H1 (cell line): ENCODE results near the gene FBH1. TPM values are rescaled to one million over a fixed set of nuclear protein-coding genes. Genes with fewer than 3 reads are reported as not detected.

Experiments
- CTCF ChIA-PET: fragments of 300-600 bp; sonication (Branson Sonifier 250); formaldehyde crosslinking; loops from one replicate; lab custom pipeline; 2021; ENCODE audit not compliant: partially characterized antibody; lab: Charles Lee
- POLR2A ChIA-PET: fragments of 300-600 bp; sonication (Branson Sonifier 250); formaldehyde crosslinking; loops from one replicate; lab custom pipeline; 2021; ENCODE audit warnings: inconsistent platforms; ENCODE audit not compliant: partially characterized antibody; lab: Charles Lee
- DNase-seq, 2 experiments: peaks; one replicate each; pipeline versions ENCODE4 v3.0.0 to v3.0.0-alpha.2; 2010 to 2022; ENCODE audit warnings: low spot score in 2 of 2, low read depth in 1 of 2, mixed read lengths in 1 of 2
- FAIRE-seq: peaks from 2 replicates; lab custom pipeline; 2011; peaks lifted over from hg19 to GRCh38; lab: Jason Lieb, UNC
- H2AFZ ChIP-seq: 2 replicates; pipeline ENCODE4 v1.8.1; 2012; ENCODE audit warnings: low read length, inconsistent platforms
- H2AK5ac ChIP-seq: 2 replicates; pipeline ENCODE4 v1.6.1; 2013; ENCODE audit warnings: low read depth, low read length
- H2BK120ac ChIP-seq: replicated peaks from 2 replicates; pipeline ENCODE3; 2013; ENCODE audit warnings: low read depth, low read length, inconsistent platforms
- H2BK12ac ChIP-seq: 2 replicates; pipeline ENCODE4 v1.6.1; 2013; ENCODE audit warnings: low read depth, low read length
- H2BK15ac ChIP-seq: 2 replicates; pipeline ENCODE4 v1.6.1; 2013; ENCODE audit warnings: low read length
- H2BK20ac ChIP-seq: 2 replicates; pipeline ENCODE4 v1.6.1; 2013; ENCODE audit warnings: low read length
- H2BK5ac ChIP-seq: 2 replicates; pipeline ENCODE4 v1.6.1; 2013; ENCODE audit warnings: low read depth, low read length
- H3K14ac ChIP-seq: 2 replicates; pipeline ENCODE4 v1.6.1; 2013; ENCODE audit warnings: inconsistent platforms; ENCODE audit not compliant: insufficient read length
- H3K18ac ChIP-seq: 2 replicates; pipeline ENCODE4 v1.6.1; 2013; ENCODE audit warnings: low read length; ENCODE audit errors: extremely low read depth
- H3K23ac ChIP-seq: 2 replicates; pipeline ENCODE4 v1.6.1; 2013; ENCODE audit warnings: inconsistent platforms; ENCODE audit not compliant: insufficient read length
- H3K23me2 ChIP-seq: 2 replicates; pipeline ENCODE4 v1.6.1; 2013; ENCODE audit warnings: low read depth, low read length
- H3K27ac ChIP-seq: 2 replicates; pipeline ENCODE4 v1.6.1; 2011; ENCODE audit warnings: low read depth, low read length, inconsistent platforms
- H3K27me3 ChIP-seq, 4 experiments: replicated peaks in 1 of 4; 1 replicate in 1 of 4; 2 replicates in 3 of 4; pipeline versions ENCODE4 v1.6.1 to v1.8.1; 2011 to 2013; ENCODE audit warnings: low read length in 3 of 4, mild to moderate bottlenecking in 3 of 4, inconsistent platforms in 2 of 4, mixed read lengths in 2 of 4, moderate library complexity in 1 of 4; ENCODE audit not compliant: control insufficient read depth in 3 of 4, insufficient read depth in 3 of 4; ENCODE audit errors: extremely low read depth in 1 of 4
- H3K36me3 ChIP-seq, 4 experiments: 2 replicates each; pipeline versions ENCODE4 v1.6.1 to v1.8.1; 2011 to 2013; ENCODE audit warnings: mild to moderate bottlenecking in 4 of 4, low read length in 3 of 4, moderate library complexity in 2 of 4, control low read depth in 1 of 4, inconsistent platforms in 1 of 4; ENCODE audit not compliant: insufficient read depth in 4 of 4, control insufficient read depth in 2 of 4
- H3K4ac ChIP-seq: replicated peaks from 2 replicates; pipeline ENCODE3; 2013; ENCODE audit warnings: low read length, low read depth, mixed read lengths, inconsistent platforms; ENCODE audit not compliant: insufficient read length
- H3K4me1 ChIP-seq, 4 experiments: replicated peaks in 1 of 4; 1 replicate in 1 of 4; 2 replicates in 3 of 4; pipeline versions ENCODE4 v1.6.1 to v1.8.1; 2011 to 2013; ENCODE audit warnings: low read length in 3 of 4, inconsistent platforms in 2 of 4, mixed read lengths in 1 of 4; ENCODE audit not compliant: insufficient read depth in 4 of 4, control insufficient read depth in 3 of 4
- H3K4me2 ChIP-seq, 2 experiments: 2 replicates each; pipeline versions ENCODE4 v1.6.1 to v1.8.1; 2011 to 2013; ENCODE audit warnings: low read depth in 2 of 2, low read length in 2 of 2, control low read depth in 1 of 2, inconsistent platforms in 1 of 2, mild to moderate bottlenecking in 1 of 2; ENCODE audit not compliant: insufficient read depth in 1 of 2
- H3K4me3 ChIP-seq, 4 experiments: fragments of 200-600, 300-600 bp in 1 of 4; sonication (generic), shearing (Covaris generic), sonication (Bioruptor Twin) in 1 of 4; 2 replicates each; pipeline versions ENCODE4 v1.5.1 to v1.8.1; 2011 to 2016; ENCODE audit warnings: low read length in 4 of 4, low read depth in 3 of 4, control low read depth in 2 of 4, inconsistent platforms in 2 of 4, mild to moderate bottlenecking in 2 of 4, mixed read lengths in 1 of 4, moderate library complexity in 1 of 4; ENCODE audit not compliant: insufficient read depth in 2 of 4; ENCODE audit errors: extremely low read depth in 1 of 4
- H3K56ac ChIP-seq: replicated peaks from 2 replicates; pipeline ENCODE3; 2013; ENCODE audit warnings: low read depth, mild to moderate bottlenecking, mixed read lengths, low read length, inconsistent platforms; ENCODE audit not compliant: insufficient read length
- H3K79me1 ChIP-seq: 2 replicates; pipeline ENCODE4 v1.6.1; 2013; ENCODE audit warnings: low read depth, low read length, control low read depth
- H3K79me2 ChIP-seq, 2 experiments: 2 replicates each; pipeline versions ENCODE4 v1.6.1 to v1.8.1; 2012 to 2013; ENCODE audit warnings: low read length in 2 of 2, mild to moderate bottlenecking in 2 of 2, inconsistent platforms in 1 of 2; ENCODE audit not compliant: insufficient read depth in 2 of 2, control insufficient read depth in 1 of 2
- H3K9ac ChIP-seq, 4 experiments: replicated peaks in 1 of 4; 1 replicate in 1 of 4; 2 replicates in 3 of 4; pipeline versions ENCODE4 v1.6.1 to v1.8.1; 2011 to 2013; ENCODE audit warnings: low read depth in 3 of 4, low read length in 3 of 4, control low read depth in 2 of 4, mild to moderate bottlenecking in 2 of 4, moderate library complexity in 2 of 4, inconsistent platforms in 1 of 4; ENCODE audit errors: extremely low read depth in 1 of 4
- H3K9me3 ChIP-seq, 2 experiments: 2 replicates each; pipeline versions ENCODE4 v1.6.1 to v1.8.1; 2012 to 2013; ENCODE audit warnings: mild to moderate bottlenecking in 2 of 2, moderate library complexity in 2 of 2, control low read depth in 1 of 2, inconsistent platforms in 1 of 2, low read depth in 1 of 2, low read length in 1 of 2, mixed read lengths in 1 of 2; ENCODE audit not compliant: insufficient read depth in 2 of 2
- H4K20me1 ChIP-seq, 2 experiments: replicated peaks in 1 of 2; 2 replicates each; pipeline versions ENCODE3 to v1.8.1; 2011 to 2013; ENCODE audit warnings: inconsistent platforms in 2 of 2, low read length in 2 of 2, mild to moderate bottlenecking in 1 of 2; ENCODE audit not compliant: insufficient read depth in 2 of 2, control insufficient read depth in 1 of 2
- H4K5ac ChIP-seq: 2 replicates; pipeline ENCODE4 v1.6.1; 2013; ENCODE audit warnings: low read length, low read depth, mixed read lengths, inconsistent platforms; ENCODE audit not compliant: insufficient read length
- H4K8ac ChIP-seq: 2 replicates; pipeline ENCODE4 v1.8.0; 2013; ENCODE audit warnings: mild to moderate bottlenecking, moderate library complexity, low read length, inconsistent platforms; ENCODE audit not compliant: insufficient read depth; ENCODE audit errors: extremely low read depth
- H4K91ac ChIP-seq: replicated peaks from 2 replicates; pipeline ENCODE3; 2013; ENCODE audit warnings: low read length, mixed read lengths, inconsistent platforms; ENCODE audit not compliant: insufficient read length
- CBX8 ChIP-seq: fragments of 300-800, 300-1000 bp; sonication (generic); IDR thresholded peaks from 2 replicates; pipeline ENCODE4 v1.7.1; 2016; ENCODE audit warnings: low read depth, low read length, borderline replicate concordance
- WGBS, 2 experiments: shearing (Covaris generic) in 1 of 2; methylation state at CpG; one replicate each; pipeline versions ENCODE4 v1.1.6 to v1.1.7; 2013 to 2015; ENCODE audit warnings: low lambda C conversion rate in 2 of 2, mixed read lengths in 2 of 2, inconsistent platforms in 1 of 2, low coverage in 1 of 2, missing lambda C conversion rate in 1 of 2; ENCODE audit not compliant: insufficient replicate concordance in 2 of 2, insufficient coverage in 1 of 2, insufficient read length in 1 of 2; ENCODE audit errors: extremely low coverage in 1 of 2, missing lambda C conversion rate in 1 of 2; 5-methylcytosine and 5-hydroxymethylcytosine counted together
- polyA plus RNA-seq, 7 experiments: library from polyadenylated mRNA; depleted of rRNA in 3 of 7; stranded (reverse) in 5 of 7; unstranded in 2 of 7; fragments of >200 nt in 5 of 7; fragments of 200-250 nt in 2 of 7; gene quantifications; 1 replicate in 5 of 7; 2 replicates in 1 of 7; 4 replicates in 1 of 7; pipeline versions ENCODE4 v1.2.1 to v1.2.3, GENCODE V29; 2011 to 2013; ENCODE audit warnings: missing spikeins in 2 of 7, mixed read lengths in 2 of 7
- total RNA-seq: library from RNA; stranded (reverse); fragmentation: NEBNext Ultra II Directional; extraction: Animal tissue kit (Norgen Biotek cat#: 25700); gene quantifications from 2 replicates; pipeline ENCODE4 v1.2.1, GENCODE V29; 2021

Gene FBH1
- total and polyA plus RNA-seq, 2 of the 8 experiments (the other 6 are each of a cell fraction or from before 2014, with no cell fraction given) = 31.1 to 51.8 TPM

DNA sequence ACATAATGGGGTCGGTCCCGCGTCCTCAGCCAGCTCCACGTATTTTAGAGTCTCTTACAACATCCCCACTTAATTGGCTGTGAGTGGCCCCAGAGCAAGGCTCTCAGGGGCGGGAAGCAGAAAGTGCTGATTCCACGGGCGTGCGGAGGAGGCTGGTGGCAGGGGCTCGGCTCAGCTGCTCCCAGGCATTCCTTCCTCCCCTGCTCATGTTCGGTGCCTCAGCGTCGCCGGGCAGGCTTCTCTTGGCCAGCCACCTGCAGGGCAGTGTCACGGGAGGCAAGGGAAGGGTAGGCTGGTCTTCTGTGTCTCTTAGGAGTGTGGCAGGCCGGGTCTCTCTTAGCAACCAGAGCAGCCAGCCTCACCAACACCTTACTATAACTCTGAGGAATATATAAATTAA, 53.5 kb downstream of the FBH1 start:
- DNase-seq (no peak), FAIRE-seq (no peak)
- Histone ChIP-seq H3K4me1 (peaks cover 0 to 14% (median 7%) of the 10 kb centered on the region in 4 experiments; a peak in 6 of 7 replicates), H3K23ac (no peak overlapping the region), H3K36me3 (no peaks in the 10 kb centered on the region; a peak in 1 of 8 replicates), H3K79me2 (no peaks in the 10 kb centered on the region), H3K27me3 (no peaks in the 10 kb centered on the region), H3K14ac (no peak overlapping the region), H4K91ac (peak overlapping the region; percentile 56), H3K9me3 (no peaks in the 10 kb centered on the region), H3K9ac (no peak overlapping the region), H2BK20ac (no peak overlapping the region), H2BK5ac (no peak overlapping the region), H2AK5ac (no peak overlapping the region), H3K23me2 (no peaks in the 10 kb centered on the region; the same call in 1 of the 2 replicates), H3K18ac (no peak overlapping the region), H3K56ac (no peak overlapping the region), H2BK120ac (no peak overlapping the region), H3K4me2 (no peak overlapping the region), H4K5ac (no peak overlapping the region), H4K20me1 (no peaks in the 10 kb centered on the region), H3K4me3 (no peak overlapping the region), H3K27ac (no peak overlapping the region), H3K79me1 (no peaks in the 10 kb centered on the region)
- WGBS, 2 experiments = 78% methylated on average over 15 of the region's 15 CpGs; no CpG with 5 or more reads in 1 of the 2 experiments
- CTCF ChIA-PET = interaction anchor here (0.6 to 1.0 kb wide), 3 partner anchors 23 to 151 kb away, joined by 3 to 4 read pairs (median 3); no protein-coding TSS in a partner anchor
- POLR2A ChIA-PET = interaction anchor here (0.6 kb wide), 1 partner anchor 200 kb away, joined by 3 read pairs; no protein-coding TSS in a partner anchor
- TF ChIP-seq CBX8 = no peak
- TF ChIP-seq, all 59 proteins: peak for 0
- Histone ChIP-seq H2AFZ (no peak overlapping the region), H3K4ac (no peak overlapping the region), H2BK12ac (peak overlapping the region; percentile 9; the same call in 1 of the 2 replicates), H4K8ac (no peak overlapping the region), H2BK15ac (no peak overlapping the region)
